Measurements from ENCODE around the gene APOL4.
A peak's percentile ranks its signal among the peaks of the same experiment; 100 is the strongest.
"Not testable (repeated sequence)": the region's sequence is repeated elsewhere in the genome, so short reads cannot be mapped to it uniquely, and the experiment has no call there.

Gene APOL4

DNA sequence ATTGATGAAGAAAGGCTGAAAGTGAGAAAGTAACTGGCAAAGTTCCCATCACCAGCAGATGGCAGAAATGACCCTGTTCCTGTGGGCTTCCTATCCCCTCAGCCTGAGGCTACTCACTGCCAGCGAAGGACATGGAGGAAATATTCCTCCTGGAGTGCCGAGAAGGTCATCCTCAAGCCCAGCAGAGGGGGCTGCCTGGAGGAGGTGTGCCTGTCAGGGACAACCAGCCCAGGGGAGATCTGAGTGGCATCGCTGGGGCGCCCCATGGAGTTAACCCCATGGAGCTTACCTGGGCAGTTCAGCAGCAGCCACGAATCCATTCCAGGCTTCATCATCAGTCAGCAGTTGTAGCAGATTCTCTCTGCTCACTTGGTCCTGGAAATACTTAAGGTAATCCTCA, 29.4 kb upstream of the APOL4 start:
- DNase-seq, result not testable (repeated sequence)

- DNase-seq, result not testable (repeated sequence)
Measured at GRCh38 chr22:36229649-36230048, 28.0 kb upstream of the APOL4 start.

GRCh38 chr22:36228944-36229343, 27.3 kb upstream of the APOL4 start:
- DNase-seq, result no peak

DNA sequence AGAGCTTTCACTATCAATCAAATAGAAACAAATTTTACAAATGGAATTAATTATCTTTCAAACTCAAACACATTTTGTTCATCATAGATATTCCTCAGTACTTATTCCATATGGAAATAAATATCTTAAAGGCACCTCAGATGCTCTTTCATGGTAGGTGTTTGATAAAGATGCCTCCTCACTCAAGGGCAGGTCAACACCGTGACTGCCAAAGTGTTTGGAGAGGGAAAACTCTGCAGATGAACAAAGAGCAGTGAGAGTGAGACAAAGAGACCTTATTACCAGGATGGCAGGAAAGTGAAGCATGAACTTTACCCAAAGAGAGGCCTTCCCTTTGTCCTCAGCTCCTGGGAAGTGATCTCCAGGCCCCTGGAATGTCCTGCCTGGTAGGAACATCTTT, 26.8 kb upstream of the APOL4 start:
- not testable (repeated sequence) for DNase-seq

DNA sequence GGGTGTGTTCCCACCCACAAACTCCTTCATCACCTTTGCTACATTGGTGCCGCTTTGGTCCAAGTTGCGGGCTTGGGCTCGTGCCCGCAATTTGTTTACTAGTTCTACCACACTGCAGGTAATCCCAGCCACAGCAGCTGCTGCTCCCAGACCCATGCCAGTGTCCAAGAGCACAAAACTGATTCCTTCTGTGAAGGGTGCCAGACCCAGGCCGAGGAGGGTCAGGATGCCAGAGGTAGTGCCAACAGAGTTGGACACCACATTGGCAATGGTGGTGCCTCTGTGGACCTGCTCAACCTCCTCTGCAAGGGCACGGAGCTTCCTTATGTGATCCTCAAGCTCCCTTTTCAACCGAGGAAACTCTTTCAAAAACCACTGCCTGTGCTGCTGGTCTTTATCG, 26.2 kb upstream of the APOL4 start:
- no peak for DNase-seq

- peak; percentile 47 to 80 for DNase-seq
Measured at GRCh38 chr22:36227396-36227795, 25.8 kb upstream of the APOL4 start.

DNA sequence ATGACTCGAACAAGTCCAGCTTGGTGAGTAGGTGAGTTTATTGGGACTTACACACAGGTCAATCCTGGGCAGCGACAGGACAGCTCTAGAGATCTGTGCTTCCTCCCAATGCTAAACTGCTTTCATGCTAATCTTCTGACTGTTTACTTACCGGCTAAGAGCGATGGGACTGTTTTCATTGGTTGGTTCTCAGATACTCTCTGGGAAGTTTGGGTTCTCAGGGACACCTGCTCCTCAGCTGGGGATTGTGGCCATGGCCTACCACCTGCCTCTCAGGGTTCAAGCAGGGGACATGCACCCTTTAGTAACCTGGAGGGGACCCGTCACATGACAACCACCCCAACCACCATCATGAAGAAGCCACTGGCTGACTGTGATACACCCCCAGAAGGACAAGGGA, 24.6 kb upstream of the APOL4 start:
- no peak for DNase-seq

DNA sequence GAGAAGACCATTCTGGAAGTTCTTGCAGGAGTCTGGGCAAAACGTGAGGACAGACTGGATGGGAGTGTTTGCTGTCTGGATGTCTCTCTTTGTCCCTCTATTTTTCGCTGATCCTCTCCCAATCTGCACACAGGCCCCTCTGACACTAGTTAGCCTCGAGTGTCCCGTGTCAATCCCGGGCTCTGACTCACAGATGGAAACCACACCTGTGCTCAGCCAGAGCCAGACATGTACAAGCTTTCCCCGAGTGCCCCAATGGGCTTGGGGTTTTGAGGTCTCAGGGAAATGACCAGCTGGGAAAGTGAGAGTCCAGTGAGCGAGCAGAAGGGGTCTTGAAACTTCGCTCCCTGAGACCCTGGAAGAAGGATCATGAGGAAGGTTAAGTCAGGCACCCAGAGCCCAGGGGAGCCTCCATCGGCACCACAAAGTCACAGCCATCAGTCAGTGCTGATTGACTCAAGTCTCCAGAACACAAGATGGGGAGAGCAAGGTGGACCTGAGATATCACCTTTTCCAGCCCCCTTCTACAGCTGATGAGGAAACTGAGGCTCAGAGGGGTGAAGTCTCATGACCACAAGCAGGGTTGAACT, 23.8 kb upstream of the APOL4 start:
- DNase-seq, result no peak

DNA sequence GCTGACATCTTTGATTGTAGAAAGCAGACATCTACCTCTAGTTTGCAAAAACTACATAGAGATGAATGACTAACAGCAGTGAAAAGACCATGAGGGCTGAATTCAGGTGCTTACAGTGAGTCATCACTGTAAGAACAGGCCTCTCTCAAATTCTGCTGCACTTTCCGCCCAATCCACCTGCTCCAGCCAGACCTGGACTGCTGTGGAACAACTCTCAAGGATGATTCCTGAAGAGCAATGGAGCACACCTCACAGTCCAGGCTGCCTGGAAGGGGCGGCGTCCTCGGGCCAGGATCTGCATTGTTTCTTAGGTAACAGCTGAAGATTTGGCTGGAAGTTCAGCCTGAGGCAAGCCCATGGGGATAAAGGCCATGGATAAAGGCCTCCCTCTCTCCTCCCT, 22.6 kb upstream of the APOL4 start:
- no peak for DNase-seq

DNA sequence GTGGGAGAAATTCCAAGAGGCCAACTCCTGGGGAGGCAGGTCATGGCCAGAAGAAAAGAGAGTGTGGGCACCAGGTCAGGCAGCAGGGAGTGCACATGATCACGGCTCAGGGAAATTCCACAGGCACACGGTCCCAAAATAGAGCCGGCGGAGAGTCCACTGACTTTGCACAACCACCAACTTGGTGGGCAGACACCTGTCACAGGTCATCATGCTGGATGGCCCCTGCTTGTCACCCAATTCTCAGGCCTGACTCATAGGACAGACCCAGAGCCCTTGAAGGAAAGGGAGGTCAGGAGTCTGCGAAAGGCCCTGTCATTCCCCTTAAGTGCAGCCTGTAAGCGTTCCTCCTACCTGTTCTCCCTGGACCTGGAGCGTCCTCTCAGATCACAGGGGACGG, 21.9 kb upstream of the APOL4 start:
- DNase-seq, result no peak

DNA sequence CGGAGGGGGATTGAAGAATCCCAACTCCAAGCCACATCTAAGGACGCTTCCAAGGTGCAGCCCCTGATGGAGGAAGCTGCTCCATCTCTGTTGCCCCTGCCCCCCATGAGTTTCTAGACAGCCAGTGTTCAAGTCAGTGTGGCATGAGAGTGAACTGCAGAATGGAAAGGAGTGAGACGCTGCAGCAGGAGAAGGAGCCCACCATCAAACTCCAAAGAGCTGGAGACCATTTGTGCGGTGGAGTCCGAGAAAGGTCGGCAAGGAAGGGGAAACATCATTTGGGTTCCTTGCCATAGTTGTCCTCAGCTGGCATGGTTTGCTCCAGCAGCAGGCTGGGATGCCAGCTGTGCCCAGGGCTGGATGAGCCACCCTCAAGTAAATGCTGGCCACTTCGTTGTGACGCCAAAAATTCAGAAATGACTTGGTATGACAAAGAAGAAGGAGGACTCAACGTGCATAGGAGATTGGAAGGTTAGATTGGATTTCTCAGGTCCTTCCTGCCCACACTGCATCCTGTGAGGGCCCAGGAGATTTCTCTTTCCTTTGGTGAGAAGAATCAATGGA, 21.4 kb upstream of the APOL4 start:
- no peak for DNase-seq

DNA sequence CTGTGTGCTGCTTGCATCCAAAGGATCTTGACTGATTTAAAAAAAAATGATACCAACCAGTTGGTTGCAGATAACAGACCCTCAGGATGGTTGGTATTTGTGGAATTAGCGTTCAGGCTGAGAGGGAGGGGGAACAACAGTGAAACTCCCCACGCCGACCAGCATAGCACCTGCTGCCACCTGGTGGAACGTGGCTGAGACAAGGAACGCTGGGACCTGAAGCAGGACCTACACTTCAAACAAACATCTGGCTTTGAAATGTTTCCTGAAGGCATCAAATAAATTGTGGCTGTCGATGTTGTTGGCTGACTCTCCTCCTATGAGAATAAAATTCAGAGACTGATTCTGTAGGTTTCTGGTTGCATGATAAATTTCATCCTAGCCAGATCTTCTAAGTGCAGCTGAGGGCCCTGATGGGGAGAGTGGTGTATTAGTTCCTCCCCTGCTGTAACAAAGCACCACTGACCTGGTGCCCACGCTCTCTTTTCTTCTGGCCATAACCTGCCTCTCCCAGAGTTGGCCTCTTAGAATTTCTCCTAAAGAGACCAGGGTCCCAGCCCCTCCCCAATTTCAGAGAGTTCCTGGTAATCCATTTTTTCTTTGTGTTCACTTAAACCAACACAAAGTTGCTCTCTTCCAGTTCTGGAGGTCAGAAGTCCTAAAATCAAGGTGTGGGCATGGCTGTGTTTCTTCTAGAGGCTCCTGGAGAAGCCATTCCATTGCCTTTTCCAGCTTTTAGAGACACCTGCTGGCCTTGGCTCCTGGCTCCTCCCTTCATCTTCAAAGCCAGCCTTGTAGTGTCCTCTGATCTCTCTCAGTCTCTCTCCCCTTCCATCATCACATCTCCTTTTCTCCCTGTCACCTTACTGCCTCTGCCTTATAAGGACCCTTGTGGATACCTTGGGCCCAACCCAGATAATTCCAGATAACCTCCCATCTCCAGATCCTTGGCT, 20.5 kb upstream of the APOL4 start:
- DNase-seq, result peak; percentile 33 to 38

GRCh38 chr22:36220451-36220921, 18.9 kb upstream of the APOL4 start:
- DNase-seq, result peak; percentile 43 to 77

GRCh38 chr22:36218648-36219193, 17.1 kb upstream of the APOL4 start:
- DNase-seq, result peak in 1 of 2 donors; percentile 61

DNA sequence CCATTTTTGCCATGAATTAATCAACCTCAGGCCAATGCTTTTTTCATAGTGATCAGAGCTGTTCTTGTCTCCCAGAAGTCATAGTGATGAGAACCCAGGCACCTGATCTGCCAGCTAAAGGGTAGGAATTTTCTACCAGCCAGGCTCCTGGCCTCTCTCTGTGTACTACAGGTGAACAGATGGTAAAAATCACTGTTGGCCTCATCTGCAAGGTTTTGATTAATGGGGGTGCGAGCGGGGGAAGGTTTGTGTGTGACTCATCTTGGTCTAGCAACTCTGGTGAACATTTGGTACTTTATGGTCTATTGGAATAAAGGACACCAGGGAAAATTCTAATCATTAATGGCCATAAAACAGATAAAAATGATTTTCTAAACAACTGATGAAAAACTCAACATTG, 14.4 kb upstream of the APOL4 start:
- no peak for DNase-seq

GRCh38 chr22:36213586-36213985, 12.0 kb upstream of the APOL4 start:
- DNase-seq, result no peak

- DNase-seq, result peak; percentile 60 to 71
Measured at GRCh38 chr22:36212901-36213300, 11.3 kb upstream of the APOL4 start.

- peak; percentile 66 to 73 for DNase-seq
Measured at GRCh38 chr22:36211237-36211861, 9.7 kb upstream of the APOL4 start.

- peak in 1 of 2 donors; percentile 46 for DNase-seq
Measured at GRCh38 chr22:36210224-36210623, 8.6 kb upstream of the APOL4 start.

GRCh38 chr22:36209488-36209908, 7.9 kb upstream of the APOL4 start:
- DNase-seq, result peak in 1 of 2 donors; percentile 33

DNA sequence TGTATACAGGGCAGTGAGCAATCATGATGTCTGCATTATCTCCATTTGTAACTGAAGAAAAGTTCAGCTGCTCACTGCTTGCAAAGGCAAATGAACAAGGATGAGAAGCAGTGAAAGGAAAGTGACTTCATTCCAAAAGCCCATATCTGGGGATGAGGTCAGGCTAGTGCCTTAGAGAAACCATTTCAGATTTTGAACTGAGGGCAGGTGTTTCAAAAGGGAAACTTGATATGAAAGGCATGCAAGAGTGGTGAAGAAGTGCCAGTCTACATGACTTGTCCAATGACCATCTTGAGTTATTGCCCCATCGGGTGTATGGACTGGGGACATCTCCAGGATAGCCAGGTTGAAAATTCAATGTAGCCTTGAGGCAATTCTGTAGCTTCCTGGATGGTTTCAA, 7.3 kb upstream of the APOL4 start:
- no peak for DNase-seq

GRCh38 chr22:36208162-36208765, 6.7 kb upstream of the APOL4 start:
- DNase-seq, result no peak
